Gastroesophageal sphincter (tissue), 3 donors: Measurements from ENCODE around the gene TIMM22.

Source experiments
- CTCF ChIP-seq, 4 experiments: fragments of 200-600 bp in 2 of 4; fragments of 450-650 bp in 2 of 4; sonication (generic) in 1 of 4; IDR thresholded peaks; one replicate each; pipeline ENCODE4 v1.5.1; 2017 to 2019; ENCODE audit warnings: antibody characterized with exemption in 4 of 4, mild to moderate bottlenecking in 2 of 4, moderate library complexity in 2 of 4
- EP300 ChIP-seq: sonication (generic); formaldehyde crosslinking; IDR thresholded peaks from one replicate; pipeline ENCODE4 v1.6.1; 2017; ENCODE audit warnings: antibody characterized with exemption, mild to moderate bottlenecking
- POLR2A ChIP-seq, 2 donors: fragments of 450-650 bp; IDR thresholded peaks; one replicate each; pipeline ENCODE4 v1.6.1; 2017; ENCODE audit warnings: antibody characterized with exemption in 2 of 2, mild to moderate bottlenecking in 2 of 2, moderate library complexity in 1 of 2
- POLR2AphosphoS5 ChIP-seq: sonication (generic); formaldehyde crosslinking; IDR thresholded peaks from one replicate; pipeline ENCODE4 v1.6.1; 2017; ENCODE audit warnings: antibody characterized with exemption

DNA sequence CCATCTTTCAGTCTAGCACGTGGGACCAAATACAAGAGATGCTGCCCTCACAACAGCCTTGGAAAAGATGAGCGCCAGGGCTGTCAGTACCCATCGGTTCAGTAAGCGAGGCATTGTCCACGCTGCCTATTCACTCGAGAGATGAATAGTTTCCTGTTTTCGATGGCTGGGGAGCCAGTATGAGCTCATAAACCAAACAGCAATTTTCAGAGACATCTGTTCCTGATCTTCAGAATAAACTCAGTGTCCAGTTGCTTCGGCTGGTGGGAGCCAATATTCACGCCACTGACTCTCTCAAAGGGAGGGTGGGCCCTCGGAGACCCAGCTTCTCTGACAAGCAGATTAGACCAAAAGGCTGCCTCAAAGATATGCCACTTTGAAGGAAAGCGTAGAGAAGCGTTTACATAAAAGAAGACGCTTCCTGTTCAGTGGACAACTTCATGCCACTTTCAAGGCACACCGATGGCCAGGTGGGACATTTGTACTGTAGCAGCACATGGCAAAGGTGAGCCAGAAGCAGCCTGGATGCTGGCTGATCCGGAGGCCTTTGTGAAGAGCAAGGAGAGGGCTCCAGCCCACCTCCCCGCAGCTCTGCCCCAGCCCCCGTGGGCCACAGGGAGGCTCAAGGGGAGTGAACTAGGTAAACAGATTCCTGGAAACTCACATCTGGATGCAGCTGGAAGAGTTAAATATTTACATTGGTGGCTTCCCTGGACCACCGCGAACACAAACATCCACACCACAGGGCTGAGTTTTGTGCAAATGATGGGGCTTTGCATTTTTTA lies 6.0 kb downstream of the TIMM22 start:
- TF ChIP-seq POLR2A (IDR thresholded peaks at IDR 0.05) = no peak
- no peak for TF ChIP-seq CTCF (IDR thresholded peaks at IDR 0.05)
- TF ChIP-seq EP300 = no peak
- TF ChIP-seq POLR2AphosphoS5 = no peak
